HL-60 (cell line): ENCODE measurements around the gene RABGAP1L.

Experiments used
- DNase-seq, 2 experiments: peaks; one replicate each; pipeline ENCODE4 v3.0.0-alpha.2; 2010 to 2020; ENCODE audit warnings: low read depth in 1 of 2, low spot score in 1 of 2
- H3K27ac ChIP-seq: fragments of 250-450 bp; sonication (Bioruptor Pico); replicated peaks from 2 replicates; pipeline ENCODE4 v1.5.1; 2020; ENCODE audit warnings: mild to moderate bottlenecking, moderate library complexity
- H3K27me3 ChIP-seq: fragments of 250-450 bp; sonication (Bioruptor Pico); 2 replicates; pipeline ENCODE4 v1.5.1; 2021; ENCODE audit warnings: mild to moderate bottlenecking, moderate library complexity; ENCODE audit not compliant: insufficient read depth, poor library complexity, severe bottlenecking
- H3K4me3 ChIP-seq: replicated peaks from 2 replicates; pipeline ENCODE4 v1.5.1; 2011; ENCODE audit warnings: mild to moderate bottlenecking, control low read depth, low read length; ENCODE audit not compliant: insufficient read depth
- CTCF ChIP-seq: IDR thresholded peaks from one replicate; pipeline ENCODE4 v1.5.1; 2011; ENCODE audit warnings: low read length, control low read depth, inconsistent platforms; ENCODE audit not compliant: insufficient read depth
- GABPA ChIP-seq: IDR thresholded peaks from 2 replicates; pipeline ENCODE4 v1.6.1; 2012; ENCODE audit warnings: low read depth
- POLR2AphosphoS5 ChIP-seq: IDR thresholded peaks from 2 replicates; pipeline ENCODE4 v1.6.1; 2012; ENCODE audit warnings: low read depth
- REST ChIP-seq: IDR thresholded peaks from 2 replicates; pipeline ENCODE4 v1.6.1; 2012; ENCODE audit warnings: low read depth; ENCODE audit not compliant: insufficient replicate concordance
- SPI1 ChIP-seq: IDR thresholded peaks from 2 replicates; pipeline ENCODE4 v1.6.1; 2012; ENCODE audit warnings: low read depth, mild to moderate bottlenecking, borderline replicate concordance

RABGAP1L gene

GRCh38 chr1:174217787-174218574 lies 58.7 kb downstream of the RABGAP1L start:
- H3K27ac ChIP-seq: no peak overlapping the region
- no peak overlapping the region for H3K4me3 ChIP-seq
- no peak for DNase-seq
- TF ChIP-seq SPI1 (no peak), CTCF (peak; percentile 48)
- H3K27me3 ChIP-seq: no peaks in the 10 kb centered on the region

GRCh38 chr1:174218983-174219382 lies 59.7 kb downstream of the RABGAP1L start:
- H3K27ac ChIP-seq: no peak overlapping the region
- no peaks in the 10 kb centered on the region for H3K27me3 ChIP-seq
- TF ChIP-seq CTCF (no peak), GABPA (no peak), REST (no peak), SPI1 (no peak)
- DNase-seq: no peak
- no peak overlapping the region for H3K4me3 ChIP-seq

GRCh38 chr1:174219606-174220370 lies 60.5 kb downstream of the RABGAP1L start:
- no peak for TF ChIP-seq REST
- no peak for TF ChIP-seq SPI1
- TF ChIP-seq GABPA: no peak
- no peak for TF ChIP-seq CTCF
- TF ChIP-seq POLR2AphosphoS5: no peak
- Histone ChIP-seq H3K27me3 (no peaks in the 10 kb centered on the region), H3K4me3 (no peak overlapping the region), H3K27ac (no peak overlapping the region)
- DNase-seq: no peak
